ENCODE results near the gene CDH4. TPM values are rescaled to one million over a fixed set of nuclear protein-coding genes. Genes with fewer than 3 reads are reported as not detected.

Gene CDH4
- total RNA-seq, 4 donors from 2014 or later = not detected

DNA sequence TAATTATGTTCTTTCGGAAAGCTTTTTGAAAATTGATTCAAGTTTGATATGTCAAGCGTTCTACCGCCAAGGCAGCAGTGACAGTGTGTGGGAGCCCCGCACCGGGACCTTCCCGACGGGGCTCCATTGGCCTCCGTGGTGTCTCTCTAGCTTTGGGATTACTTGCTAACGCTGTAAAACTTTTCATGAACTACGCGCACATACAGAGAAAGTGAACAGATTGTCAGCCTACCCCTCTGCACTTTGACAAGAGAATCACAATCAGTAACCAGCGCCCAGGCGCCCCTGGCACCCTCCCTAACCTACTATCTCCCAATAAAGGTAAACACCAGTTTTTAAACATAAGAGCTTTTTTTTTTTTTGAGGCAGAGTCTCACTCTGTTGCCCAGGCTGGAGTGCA is 274.8 kb downstream of the CDH4 start:
- Histone ChIP-seq H3K9me3 (no peaks in the 10 kb centered on the region), H3K4me3 (no peak overlapping the region), H3K4me1 (no peaks in the 10 kb centered on the region), H3K27me3 (no peaks in the 10 kb centered on the region), H3K36me3 (no peaks in the 10 kb centered on the region), H3K27ac (no peak overlapping the region)
- DNase-seq = no peak
- intact Hi-C loops (cut with DNase I; ENCODE audit: low total_unique reads) = no loop called here
- 67 to 92% methylated on average over 4 to 13 of the region's 13 CpGs for WGBS, 2 donors (ENCODE audit: low coverage in 1 of 2)
- TF ChIP-seq, protein P1, sequence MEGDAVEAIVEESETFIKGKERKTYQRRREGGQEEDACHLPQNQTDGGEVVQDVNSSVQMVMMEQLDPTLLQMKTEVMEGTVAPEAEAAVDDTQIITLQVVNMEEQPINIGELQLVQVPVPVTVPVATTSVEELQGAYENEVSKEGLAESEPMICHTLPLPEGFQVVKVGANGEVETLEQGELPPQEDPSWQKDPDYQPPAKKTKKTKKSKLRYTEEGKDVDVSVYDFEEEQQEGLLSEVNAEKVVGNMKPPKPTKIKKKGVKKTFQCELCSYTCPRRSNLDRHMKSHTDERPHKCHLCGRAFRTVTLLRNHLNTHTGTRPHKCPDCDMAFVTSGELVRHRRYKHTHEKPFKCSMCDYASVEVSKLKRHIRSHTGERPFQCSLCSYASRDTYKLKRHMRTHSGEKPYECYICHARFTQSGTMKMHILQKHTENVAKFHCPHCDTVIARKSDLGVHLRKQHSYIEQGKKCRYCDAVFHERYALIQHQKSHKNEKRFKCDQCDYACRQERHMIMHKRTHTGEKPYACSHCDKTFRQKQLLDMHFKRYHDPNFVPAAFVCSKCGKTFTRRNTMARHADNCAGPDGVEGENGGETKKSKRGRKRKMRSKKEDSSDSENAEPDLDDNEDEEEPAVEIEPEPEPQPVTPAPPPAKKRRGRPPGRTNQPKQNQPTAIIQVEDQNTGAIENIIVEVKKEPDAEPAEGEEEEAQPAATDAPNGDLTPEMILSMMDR (IDR thresholded peaks at IDR 0.05) = no peak
- TF ChIP-seq POLR2AphosphoS5 (IDR thresholded peaks at IDR 0.05) (no peak), POLR2A (IDR thresholded peaks at IDR 0.05) (no peak), EP300 (IDR thresholded peaks at IDR 0.05; ENCODE audit: low read depth) (no peak)
- in situ Hi-C loops (cut with MboI; ENCODE audit: low pct_ligation_motif_present in 1 of 4, low pct_unique_long_range_greater_than_20kb in 1 of 4, low sequenced_read_pairs in 3 of 4) = no loop called here

DNA sequence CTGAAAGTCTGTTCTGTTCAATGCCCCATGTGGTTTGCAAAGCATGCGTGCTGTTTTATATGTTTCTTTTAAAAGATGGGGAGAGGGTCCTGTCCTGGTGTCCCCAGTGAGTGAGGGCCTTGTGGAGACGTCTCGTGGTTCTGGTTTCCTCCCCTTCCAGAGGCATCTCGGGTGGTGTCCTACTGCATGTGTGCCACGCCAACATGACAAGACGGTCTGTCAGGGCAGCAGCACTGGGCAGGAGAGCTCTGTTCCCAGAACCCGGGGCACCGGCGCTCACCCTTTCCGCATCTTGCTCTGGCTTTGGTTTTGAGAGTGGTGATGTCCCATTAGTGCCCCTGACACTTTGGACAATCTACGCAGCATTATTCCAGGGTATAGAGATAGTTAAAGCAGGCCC is 275.6 kb downstream of the CDH4 start:
- no peaks in the 10 kb centered on the region for H3K9me3 ChIP-seq
- in situ Hi-C loops (cut with MboI; ENCODE audit: low pct_ligation_motif_present in 1 of 4, low pct_unique_long_range_greater_than_20kb in 1 of 4, low sequenced_read_pairs in 3 of 4) (no loop called here), intact Hi-C loops (cut with DNase I; ENCODE audit: low total_unique reads) (no loop called here)
- H3K4me3 ChIP-seq = no peak overlapping the region
- no peak for DNase-seq
- no peak overlapping the region for H3K27ac ChIP-seq
- H3K27me3 ChIP-seq = no peaks in the 10 kb centered on the region
- WGBS, 2 donors (ENCODE audit: low coverage in 1 of 2) = 91 to 100% methylated on average over 1 to 11 of the region's 11 CpGs
- TF ChIP-seq EP300 (IDR thresholded peaks at IDR 0.05; ENCODE audit: low read depth) = no peak
- TF ChIP-seq POLR2AphosphoS5 (IDR thresholded peaks at IDR 0.05) = no peak
- TF ChIP-seq POLR2A (IDR thresholded peaks at IDR 0.05) = no peak
- TF ChIP-seq, protein P1 (IDR thresholded peaks at IDR 0.05) = no peak
- H3K36me3 ChIP-seq = no peaks in the 10 kb centered on the region
- H3K4me1 ChIP-seq = no peaks in the 10 kb centered on the region

DNA sequence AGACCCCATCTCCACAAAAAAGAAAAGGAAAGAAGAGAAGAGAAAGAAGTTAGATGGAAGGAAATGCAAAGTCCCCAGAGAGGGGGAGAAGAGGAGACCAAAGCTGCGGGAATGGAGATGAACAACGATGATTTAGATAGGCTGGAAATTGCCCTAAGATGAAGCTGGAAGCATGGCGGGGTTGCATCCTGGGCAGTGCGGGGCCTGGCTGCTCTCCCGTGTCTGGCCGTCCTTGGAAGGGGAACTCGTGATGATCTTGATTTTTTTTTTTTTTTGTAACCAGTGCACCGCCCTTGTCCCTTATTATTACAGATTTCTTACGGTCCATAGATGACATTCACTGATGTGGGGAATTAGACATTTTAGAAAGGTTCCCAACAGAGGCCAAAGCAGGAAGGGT is 276.5 kb downstream of the CDH4 start:
- no peaks in the 10 kb centered on the region for H3K27me3 ChIP-seq
- in situ Hi-C loops (cut with MboI; ENCODE audit: low pct_ligation_motif_present in 1 of 4, low pct_unique_long_range_greater_than_20kb in 1 of 4, low sequenced_read_pairs in 3 of 4) (no loop called here), intact Hi-C loops (cut with DNase I; ENCODE audit: low total_unique reads) (no loop called here)
- TF ChIP-seq POLR2AphosphoS5 (IDR thresholded peaks at IDR 0.05) (no peak), POLR2A (IDR thresholded peaks at IDR 0.05) (no peak), EP300 (IDR thresholded peaks at IDR 0.05; ENCODE audit: low read depth) (no peak)
- TF ChIP-seq, protein P1 (IDR thresholded peaks at IDR 0.05) = no peak
- 69 to 83% methylated on average over 9 of the region's 9 CpGs for WGBS, 2 donors (ENCODE audit: low coverage in 1 of 2)
- no peaks in the 10 kb centered on the region for H3K9me3 ChIP-seq
- H3K36me3 ChIP-seq = no peaks in the 10 kb centered on the region
- DNase-seq = no peak
- H3K4me1 ChIP-seq = no peaks in the 10 kb centered on the region
- H3K27ac ChIP-seq = no peak overlapping the region
- H3K4me3 ChIP-seq = no peak overlapping the region

DNA sequence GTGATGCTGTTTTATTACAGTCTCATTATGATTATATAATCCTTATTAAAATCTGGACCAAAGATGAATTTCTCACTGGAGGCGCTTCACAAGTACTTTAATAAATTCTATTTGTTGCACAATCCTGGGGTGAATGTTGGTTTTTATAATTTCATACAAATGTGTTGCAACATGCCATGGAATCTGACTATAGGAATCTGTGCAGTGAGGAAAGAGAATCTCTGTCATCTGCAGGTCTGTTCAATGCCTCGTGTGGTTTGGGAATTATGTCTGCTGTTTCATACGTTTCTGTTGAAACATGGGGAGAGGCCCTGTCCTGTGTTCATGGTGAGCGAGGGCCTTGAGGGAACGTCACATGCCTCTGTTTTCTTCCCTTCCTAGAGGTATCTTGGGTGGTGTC is 277.3 kb downstream of the CDH4 start:
- in situ Hi-C loops (cut with MboI; ENCODE audit: low pct_ligation_motif_present in 1 of 4, low pct_unique_long_range_greater_than_20kb in 1 of 4, low sequenced_read_pairs in 3 of 4) (no loop called here), intact Hi-C loops (cut with DNase I; ENCODE audit: low total_unique reads) (no loop called here)
- WGBS, 2 donors (ENCODE audit: low coverage in 1 of 2) = 66% methylated on average over 5 of the region's 5 CpGs
- TF ChIP-seq POLR2A (IDR thresholded peaks at IDR 0.05) (no peak), EP300 (IDR thresholded peaks at IDR 0.05; ENCODE audit: low read depth) (no peak), POLR2AphosphoS5 (IDR thresholded peaks at IDR 0.05) (no peak)
- TF ChIP-seq, protein P1 (IDR thresholded peaks at IDR 0.05) = no peak
- H3K4me1 ChIP-seq = no peaks in the 10 kb centered on the region
- no peaks in the 10 kb centered on the region for H3K27me3 ChIP-seq
- DNase-seq = no peak
- H3K4me3 ChIP-seq = no peak overlapping the region
- H3K27ac ChIP-seq = no peak overlapping the region
- H3K36me3 ChIP-seq = no peaks in the 10 kb centered on the region
- no peaks in the 10 kb centered on the region for H3K9me3 ChIP-seq
